HTR-8/SVneo (cell line): ENCODE results near the gene VAV1.
A peak's percentile ranks its signal among the peaks of the same experiment; 100 is the strongest.
"Not testable (repeated sequence)": the region's sequence is repeated elsewhere in the genome, so short reads cannot be mapped to it uniquely, and the experiment has no call there.

Experiments used
- DNase-seq: peaks from one replicate; pipeline ENCODE4 v3.0.0; 2011; ENCODE audit warnings: low spot score, mixed read lengths; ENCODE audit not compliant: insufficient read length
- FAIRE-seq: peaks from 2 replicates; lab custom pipeline; 2011; peaks lifted over from hg19 to GRCh38; lab: Jason Lieb, UNC

The VAV1 gene

DNA sequence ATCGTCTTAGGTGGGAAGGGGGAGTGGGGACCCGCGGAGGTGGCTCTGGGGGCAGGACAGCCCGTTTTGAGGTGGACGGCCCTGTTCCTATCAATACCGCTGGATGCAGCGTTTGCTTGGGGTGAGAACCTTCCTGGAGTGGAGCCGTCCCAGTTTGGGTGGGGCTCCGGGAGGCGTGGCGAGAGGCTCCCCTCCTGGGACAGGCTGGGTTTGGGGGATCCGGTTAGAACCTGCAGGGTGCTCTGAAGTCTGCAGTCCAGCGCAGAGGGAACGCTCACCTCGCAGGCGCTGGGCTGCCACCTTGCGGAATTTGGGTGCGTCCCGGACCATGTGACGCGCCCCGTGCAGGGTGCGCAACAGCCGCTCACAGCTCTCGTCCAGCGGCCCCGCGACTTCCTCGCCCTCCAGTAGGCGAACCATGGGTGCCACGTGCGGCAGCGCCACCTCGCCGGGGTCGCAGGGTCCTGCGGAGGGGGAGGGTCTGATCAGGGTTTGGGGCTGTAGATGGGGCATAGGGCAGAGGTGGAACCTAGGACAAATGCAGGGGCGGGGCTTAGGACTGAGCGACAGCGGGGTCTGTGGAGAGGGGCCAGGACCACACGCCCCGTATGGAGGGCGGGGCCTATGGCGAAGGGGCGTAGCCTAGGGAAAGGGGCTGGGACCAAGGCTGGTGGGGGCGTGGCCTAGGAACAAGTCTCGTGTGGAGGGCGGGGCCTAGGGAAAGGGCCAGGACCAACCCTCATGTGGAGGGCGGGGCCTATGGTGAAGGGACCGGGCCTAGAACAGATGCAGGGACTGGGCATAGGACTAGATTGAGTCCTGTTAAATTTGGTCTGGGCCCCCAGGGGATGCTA is 19.1 kb upstream of the VAV1 start:
- FAIRE-seq: peak; percentile 44
- DNase-seq: no peak

DNA sequence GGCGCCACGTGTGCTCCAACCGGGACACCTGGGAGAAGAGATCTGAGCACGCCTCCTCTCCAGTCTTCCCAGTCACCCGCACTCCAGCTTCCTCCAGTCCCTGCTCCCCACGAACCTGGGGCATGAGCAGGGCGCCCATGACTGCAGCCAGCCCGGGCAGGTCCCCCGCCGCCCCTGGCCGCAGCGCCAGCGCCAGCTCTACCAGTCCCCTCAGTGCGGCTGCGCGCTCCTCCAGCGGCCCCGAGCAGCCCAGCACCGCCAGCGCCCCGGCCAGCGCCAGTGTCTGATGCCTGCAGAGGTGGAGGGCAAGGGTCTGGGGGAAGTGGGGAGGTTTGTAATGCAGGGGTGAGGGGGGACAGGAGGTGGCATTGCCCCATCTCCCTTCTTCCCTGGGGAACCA is 18.4 kb upstream of the VAV1 start:
- DNase-seq: no peak
- no peak for FAIRE-seq

DNA sequence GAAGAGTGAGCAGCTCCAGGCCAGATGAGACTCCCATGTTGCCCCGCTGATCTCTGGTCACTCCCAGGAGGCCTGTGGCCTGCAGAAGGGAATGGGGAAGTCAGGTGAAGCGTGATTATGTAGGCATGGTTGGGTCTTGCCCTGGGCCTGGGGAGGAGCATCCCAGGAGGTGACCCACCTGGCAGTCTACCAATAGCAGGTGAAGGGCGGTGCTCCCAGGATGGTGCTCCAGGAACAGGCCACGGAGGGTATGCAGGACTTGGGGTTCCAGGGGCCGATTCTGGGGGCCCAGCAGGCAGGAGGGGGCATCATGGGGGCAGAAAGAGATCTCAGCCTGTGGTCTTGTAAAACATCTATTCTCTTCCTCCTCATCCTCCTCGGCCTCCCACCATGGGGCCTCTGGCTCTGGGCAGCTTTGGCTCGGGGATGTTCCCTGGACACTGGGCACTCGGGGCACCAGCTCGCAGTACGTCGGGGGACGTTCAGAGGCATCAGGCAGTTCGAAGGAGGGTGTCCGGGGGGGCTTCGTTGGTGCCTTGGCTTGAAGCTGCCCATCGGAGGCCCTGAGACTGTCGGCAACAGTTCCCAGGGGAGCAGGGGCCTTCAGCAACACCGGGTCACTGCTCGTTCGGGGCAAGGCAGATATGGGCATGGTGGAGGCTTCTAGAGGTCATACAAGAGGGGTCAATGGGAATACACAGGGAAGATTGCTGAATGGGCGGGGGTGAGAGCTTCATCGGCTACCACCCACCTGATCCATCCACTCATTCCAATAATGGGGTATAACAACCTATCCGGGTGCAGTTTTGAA is 17.6 kb upstream of the VAV1 start:
- DNase-seq (no peak), FAIRE-seq (no peak)

DNA sequence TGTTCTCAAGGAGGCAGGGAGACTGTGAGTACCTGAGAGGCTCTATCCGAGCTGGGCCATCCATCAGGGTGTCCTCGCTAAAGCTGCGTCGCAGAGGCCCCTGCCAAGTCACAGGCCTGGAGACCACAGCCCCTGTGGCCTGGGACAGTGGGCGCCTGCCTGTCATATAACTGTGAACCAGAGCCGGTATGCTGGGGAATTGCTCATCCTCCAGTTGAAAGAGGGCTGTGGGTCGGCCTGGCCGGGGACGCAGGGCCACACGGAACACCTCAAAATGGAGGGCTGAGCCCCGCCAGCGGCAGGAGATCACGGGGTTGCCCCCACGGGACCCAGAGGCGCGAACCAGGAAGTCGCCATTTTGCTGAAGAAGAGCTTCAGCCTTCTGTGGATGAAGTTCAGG is 11.9 kb upstream of the VAV1 start:
- no peak for FAIRE-seq
- no peak for DNase-seq

DNA sequence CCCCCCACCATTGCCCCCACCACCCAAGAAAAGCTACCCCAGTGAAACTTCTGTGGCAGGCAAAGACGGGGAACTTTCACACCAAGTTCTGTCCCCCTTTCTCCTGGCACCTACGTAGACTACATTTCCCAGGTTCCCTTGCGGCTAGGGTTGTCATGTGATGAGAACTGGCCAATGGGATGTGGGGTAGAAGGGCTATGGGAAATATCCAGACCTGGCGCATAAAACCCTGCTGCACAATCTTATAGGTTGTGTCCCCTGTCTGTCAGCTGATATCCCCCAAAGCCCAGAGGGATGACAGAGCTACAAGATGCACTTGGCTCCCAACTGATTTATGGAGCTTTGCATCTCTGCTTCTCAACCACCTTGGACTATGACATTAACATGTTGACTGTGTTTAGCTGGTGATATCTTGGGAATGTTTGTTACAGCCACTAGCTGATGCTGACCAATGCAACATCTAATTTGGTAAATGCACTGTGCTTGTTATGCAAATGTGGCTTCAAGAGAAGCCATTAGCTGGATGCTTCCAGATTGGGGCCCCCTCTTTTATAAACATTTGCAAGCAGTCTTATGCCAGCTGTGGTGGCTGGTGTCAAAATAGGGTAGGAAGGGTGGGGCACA is 11.3 kb upstream of the VAV1 start:
- DNase-seq: no peak
- no peak for FAIRE-seq

DNA sequence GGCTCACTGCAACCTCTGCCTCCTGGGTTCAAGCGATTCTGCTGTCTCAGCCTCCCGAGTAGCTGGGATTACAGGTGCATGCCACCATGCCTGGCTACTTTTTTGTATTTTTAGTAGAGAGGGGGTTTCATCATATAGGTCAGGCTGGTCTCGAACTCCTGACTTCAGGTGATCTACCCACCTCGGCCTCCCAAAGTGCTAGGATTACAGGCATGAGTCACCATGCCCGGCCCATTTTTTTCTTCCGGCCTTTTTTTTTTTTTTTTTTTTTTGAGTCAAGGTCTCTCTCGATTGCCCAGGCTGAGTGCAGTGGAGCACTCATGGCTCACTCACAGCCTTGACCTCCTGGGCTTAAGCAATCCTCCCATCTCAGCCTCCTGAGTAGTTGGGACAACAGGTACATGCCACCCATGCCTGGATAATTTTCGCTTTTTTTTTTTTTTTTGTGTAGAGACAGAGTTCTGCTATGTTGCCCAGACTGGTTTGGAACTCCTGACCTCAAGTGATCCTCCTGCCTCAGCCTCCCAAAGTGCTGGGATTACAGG is 10.2 kb upstream of the VAV1 start:
- not testable (repeated sequence) for FAIRE-seq, DNase-seq

DNA sequence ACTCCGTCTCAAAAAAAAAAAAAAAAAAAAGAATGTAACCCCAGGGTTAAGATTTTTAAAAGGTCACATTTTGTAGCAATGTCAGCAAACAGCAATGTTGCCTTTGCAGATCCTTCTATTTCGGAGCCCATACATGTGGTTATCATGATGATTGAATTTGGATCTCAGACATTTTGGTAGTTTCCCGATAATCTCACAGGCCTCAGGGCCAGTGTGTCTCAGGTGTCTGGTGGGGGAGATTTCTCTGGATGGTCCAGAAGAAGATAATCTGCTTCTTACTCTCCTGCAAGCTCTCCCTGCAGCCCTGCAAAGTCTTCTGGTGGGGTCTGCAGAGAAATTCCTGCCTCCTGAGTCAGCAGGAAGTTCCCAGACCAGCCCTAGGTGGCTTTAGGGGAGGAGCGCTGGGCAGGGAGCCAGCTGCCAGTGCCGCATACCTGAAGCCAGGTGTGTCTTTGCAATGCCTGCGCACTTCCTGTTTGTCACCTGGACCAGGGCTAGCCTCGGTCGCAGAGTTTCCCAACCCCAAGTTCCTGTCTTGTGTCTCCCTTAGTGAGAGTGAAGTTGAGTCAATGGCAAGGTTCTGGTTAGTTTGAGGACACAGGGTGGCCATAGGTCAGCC is 6.7 kb upstream of the VAV1 start:
- no peak for FAIRE-seq
- no peak for DNase-seq

DNA sequence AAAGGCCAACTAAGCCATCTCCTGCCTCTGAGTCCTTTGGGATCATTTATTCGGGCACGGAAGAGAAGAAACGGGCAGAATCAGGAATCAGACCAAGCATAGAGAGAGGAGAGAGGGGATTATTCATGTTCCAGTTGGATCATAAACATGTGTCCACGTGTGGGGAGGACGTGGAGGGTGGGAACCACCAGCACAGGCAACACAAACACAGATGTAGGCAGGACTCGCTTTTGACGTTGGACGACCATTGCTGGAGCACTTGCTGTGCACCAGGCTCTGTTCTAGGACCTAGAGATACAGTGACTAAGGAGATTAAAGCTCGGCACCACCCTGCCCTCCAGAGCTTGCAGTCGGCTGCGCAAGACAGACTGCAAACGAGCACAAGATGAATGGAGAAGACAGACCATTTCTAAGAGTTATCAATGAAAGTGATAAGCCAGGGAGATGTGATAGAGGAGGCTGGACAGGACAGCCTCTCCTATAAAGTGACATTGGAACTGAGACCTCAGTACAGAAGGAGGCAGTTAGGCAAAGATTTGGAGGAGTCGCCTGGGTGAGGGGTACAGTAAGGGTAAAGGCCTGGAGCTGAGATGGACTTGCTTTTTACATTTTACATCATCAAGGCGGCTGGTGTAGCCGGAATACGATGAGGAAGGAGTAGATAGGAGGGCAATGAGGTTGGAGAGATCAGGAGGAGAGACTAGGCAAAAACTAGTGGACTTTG is 6.0 kb upstream of the VAV1 start:
- no peak for FAIRE-seq
- no peak for DNase-seq

DNA sequence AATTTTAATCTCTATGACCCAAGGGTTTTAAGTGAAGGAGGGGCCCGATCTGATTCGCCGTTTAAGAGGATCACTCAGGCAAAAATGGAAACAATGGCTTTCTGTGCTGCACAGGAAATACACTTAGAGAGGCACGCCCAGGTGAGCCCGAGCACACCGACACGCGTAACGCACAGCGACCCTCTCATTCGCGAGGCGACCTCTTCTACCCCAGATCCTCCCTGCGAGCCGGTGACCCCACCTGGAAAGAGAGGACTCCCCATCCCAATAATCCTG is 5.5 kb upstream of the VAV1 start:
- no peak for FAIRE-seq
- DNase-seq: no peak

DNA sequence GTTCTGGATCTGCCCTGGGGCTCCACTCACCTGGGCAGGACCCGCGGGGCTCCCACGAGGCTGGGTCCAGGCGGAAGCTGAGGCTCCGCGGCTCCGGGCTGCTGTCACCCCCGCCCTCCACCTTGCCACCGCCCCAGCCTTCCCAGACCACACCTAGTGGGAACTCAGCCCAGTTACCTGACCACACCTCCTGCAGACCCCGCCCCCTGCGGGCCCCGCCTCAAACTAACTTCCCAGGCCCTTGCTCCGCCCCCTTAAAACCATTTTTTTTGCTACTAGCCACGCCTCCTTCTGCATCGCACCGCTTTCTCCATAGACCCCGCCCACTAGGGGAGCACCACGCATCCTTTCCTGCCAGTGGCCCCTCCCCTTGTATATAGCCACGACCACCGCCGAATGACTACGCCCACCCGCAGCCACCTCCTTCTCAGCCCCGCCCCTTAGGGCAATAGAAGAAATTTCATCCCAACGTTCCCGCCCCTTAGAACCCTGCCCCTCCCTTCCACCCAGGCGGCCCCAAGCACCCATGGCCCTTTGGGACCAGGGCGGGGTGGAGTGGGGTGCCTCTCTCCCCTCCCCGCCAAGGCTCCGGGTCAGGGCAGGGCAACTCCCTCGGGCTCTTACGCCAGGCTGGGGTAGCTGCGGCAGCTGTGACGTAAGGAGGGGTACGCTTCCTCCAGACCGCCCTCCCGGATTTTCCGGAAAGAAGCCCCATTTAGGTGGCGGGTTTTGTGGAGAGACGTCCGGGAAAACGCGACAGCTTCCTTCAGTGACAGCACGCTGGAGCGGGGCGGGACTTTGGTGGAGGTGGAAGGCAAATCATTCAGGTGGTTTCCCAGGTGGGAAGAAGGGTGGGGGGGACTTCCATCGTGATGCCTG is 4.9 kb upstream of the VAV1 start, which contains the start of gene SH2D3A:
Gene SH2D3A, minus strand, starts transcription at position 79 of the 879 bp plus-strand sequence. CDS start 3,687 bp downstream, outside the sequence.
- DNase-seq (no peak), FAIRE-seq (no peak)

DNA sequence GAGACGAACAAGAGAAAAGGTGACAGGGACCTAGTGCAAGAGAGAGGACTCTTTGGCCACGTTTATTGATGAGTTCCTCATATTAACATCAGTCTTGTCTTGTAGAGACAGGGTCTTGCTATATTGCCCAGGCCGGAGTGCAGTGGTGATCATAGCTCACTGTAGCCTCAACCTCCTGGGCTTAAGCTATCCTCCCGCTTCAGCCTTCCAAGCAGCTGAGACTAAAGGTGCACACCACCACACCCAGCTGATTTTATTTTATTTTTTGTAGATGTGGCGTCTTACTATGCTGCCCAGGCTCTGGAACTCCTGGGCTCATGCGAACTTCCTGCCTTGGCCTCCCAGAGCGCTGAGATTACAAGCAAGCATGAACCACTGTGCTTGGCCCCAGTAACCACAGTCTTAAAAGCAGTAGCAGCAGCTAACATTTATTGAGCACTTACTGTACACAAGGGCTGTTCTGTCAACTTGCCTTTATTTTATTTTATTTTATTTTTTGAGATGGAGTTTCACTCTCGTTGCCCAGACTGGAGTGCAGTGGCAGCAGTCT is 4.2 kb upstream of the VAV1 start:
- FAIRE-seq (no peak), DNase-seq (no peak)

DNA sequence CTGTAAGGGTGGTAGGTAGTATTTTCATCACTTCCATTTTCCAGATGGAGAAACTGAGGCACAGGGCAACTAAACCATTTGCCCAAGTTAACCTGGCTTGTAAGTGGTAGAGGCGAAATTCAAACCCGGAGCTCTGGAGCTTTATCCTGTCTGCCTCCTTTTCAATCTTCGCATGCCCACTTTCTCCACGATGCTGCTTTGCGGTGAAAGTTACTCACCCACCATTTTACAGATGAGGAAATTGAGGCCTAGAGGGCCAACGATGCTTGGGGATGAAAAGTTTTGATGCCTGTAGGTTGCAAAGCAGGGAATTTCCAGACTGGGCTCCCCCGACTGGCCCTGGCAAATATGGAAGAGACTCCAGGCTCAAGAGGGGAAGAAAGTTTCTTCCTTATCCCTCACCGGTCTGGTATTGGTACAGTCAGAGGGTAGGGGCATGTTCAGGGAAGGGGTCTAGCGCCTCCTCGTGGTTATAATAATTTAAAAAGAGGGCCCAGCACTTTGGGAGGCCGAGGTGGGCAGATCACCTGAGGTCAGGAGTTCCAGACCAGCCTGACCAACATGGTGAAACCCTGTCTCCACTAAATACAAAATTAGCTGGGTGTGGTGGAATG is 3.4 kb upstream of the VAV1 start:
- FAIRE-seq: no peak
- no peak for DNase-seq

DNA sequence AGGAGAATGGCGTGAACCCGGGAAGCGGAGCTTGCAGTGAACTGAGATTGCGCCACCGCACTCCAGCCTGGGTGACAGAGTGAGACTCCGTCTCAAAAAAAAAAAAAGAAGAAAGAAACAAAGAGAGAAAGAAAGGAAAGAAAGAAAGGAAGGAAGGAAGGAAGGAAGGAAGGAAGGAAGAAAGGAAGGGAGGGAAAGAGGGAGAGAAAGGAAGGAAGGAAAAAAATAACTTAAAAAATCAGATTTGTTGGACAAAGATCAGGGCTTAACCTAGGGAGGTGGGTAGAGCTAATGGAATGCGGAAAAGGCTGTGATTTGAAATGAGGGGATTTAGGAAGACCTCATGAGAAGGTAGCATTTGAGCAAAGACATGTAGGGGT is 870 bp upstream of the VAV1 start:
- FAIRE-seq, DNase-seq: not testable (repeated sequence)

DNA sequence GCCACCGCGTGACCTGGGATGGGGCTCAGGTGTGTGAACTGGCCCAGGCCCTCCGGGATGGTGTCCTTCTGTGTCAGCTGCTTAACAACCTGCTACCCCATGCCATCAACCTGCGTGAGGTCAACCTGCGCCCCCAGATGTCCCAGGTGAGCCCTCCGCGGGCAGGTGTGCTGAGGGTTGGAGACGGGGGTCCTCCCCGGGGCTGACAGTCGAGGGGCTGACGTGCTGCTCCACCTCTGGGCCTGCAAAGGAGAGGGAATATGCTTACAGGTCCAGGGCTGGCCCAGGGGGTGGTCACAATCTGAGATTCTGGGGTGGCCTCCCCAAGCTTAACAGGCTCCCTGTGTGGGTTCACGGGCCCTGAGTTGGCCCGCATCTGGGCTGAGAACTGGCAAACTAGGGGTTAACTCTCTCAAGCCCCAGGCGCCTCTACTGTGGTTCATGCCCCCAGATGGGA is 386 bp downstream of the VAV1 start:
- no peak for FAIRE-seq
- no peak for DNase-seq

DNA sequence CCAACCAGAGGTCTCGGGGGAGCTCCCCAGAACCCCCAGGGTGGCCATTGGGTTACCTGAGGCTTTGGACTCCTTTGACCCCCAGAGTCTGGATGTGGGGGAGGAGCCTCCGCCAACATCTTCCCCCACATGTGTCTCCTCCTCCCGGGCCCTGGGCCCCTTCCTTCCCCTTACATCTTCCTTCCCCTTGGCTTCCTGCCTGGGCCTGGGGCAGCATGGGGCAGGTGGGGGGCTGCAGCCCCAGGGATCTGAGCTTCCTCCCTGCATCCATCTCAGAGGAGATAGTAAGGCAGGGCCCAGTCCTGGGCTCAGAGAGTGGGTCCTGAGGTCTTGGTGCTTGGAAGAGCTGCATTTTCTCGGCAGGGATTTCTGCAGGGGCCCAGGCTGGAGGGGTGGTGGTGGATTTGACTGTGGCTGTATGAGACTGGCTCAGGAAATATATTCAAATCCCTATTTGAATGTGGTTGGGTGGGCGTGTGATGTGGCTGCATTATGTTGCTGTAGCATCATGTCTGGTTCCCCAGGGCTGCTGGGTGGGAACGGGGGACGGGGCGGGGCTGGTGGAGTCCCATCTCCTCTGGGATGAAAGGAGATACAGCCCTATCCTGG is 919 bp downstream of the VAV1 start:
- DNase-seq (no peak), FAIRE-seq (no peak)

DNA sequence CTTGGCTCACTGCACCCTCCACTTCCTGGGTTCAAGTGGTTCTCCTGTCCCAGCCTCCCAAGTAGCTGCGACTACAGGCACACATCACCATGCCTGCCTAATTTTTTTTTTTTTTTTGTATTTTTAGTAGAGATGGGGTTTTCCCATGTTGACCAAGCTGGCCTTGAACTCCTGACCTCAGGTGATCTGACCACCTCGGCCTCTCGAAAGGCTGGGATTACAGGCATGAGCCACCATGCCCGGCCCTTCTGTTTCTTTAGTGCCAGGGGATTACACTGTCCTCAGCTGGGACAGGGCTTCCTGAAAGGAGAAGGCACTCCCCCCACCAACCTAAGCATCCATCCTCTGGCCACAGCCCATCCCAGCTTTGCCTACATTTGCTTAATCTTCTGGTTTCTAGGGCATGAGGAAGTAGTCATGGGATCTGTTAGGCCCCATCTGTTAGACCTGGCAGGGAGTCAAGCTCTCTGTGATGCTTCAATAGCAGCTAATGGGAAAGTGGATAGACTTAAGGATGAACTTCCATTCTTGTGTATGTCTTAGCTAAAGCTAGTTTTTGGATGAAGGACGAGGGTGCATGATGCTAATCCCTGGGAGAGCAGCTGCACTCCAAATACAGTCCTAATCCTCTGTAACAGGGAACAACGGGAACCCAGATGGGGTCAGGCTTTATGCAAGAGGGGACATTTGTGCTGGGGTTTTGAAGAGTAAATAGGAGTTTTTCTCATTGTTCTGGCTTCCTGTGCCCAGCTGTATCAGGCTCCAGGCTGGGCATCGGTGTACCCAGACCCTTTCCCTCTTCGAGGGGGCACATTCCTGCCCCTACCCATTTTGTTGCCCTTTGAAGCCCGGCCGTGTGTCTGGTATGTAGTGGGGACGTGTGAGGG is 2.6 kb downstream of the VAV1 start:
- DNase-seq: no peak
- FAIRE-seq: no peak

DNA sequence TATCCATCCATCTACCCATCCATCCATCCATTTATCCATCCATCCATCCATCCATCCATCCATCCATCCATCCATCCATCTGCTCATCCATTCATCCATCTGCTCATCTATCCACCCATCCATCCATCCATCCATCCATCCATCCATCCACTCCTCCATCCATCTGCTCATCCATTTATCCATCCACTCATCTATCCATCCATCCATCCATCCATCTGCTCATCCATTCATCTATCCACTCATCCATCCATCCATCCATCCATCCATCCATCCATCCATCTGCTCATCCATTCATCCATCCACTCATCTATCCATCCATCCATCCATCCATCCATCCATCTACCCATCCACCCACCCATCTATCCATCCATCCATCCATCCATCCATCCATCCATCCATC is 3.5 kb downstream of the VAV1 start:
- DNase-seq: not testable (repeated sequence)

More for the DNA sequence above, 3.5 kb downstream of the VAV1 start:
- FAIRE-seq: peak; percentile 16
